Measurements from ENCODE around the gene ZNF516. TPM values are rescaled to one million over a fixed set of nuclear protein-coding genes. Genes with fewer than 3 reads are reported as not detected.

ZNF516 gene
- total and polyA plus RNA-seq, 2 of the 4 experiments (the other 2 are of a cell fraction): 7.9 to 16.9 TPM

- dilution Hi-C loops (cut with HindIII; ENCODE audit: low sequenced_read_pairs, unreplicated experiment): no loop called here
- Histone ChIP-seq H3K36me3 (ENCODE audit: control insufficient read depth, insufficient read depth, low read length) (peaks cover under 1% of the 10 kb centered on the region; the same call in 1 of the 2 replicates), H2AK5ac (ENCODE audit: low read depth, low read length) (no peak overlapping the region), H3K4ac (ENCODE audit: low read depth, low read length) (no peak overlapping the region), H3K79me1 (ENCODE audit: low read depth in 1 of 2, low read length in 2 of 2) (peaks cover 16 to 73% of the 10 kb centered on the region in 2 experiments; a peak in 3 of 4 replicates), H3K27ac (ENCODE audit: insufficient read depth, low read length) (no peak overlapping the region), H3K9ac (ENCODE audit: low read depth, low read length) (no peak overlapping the region), H3K56ac (ENCODE audit: extremely low read depth, insufficient read depth, low read length) (no peak overlapping the region), H3K23ac (ENCODE audit: low read depth, low read length) (peak overlapping the region; percentile 19; the same call in 1 of the 2 replicates), H2BK5ac (ENCODE audit: low read depth, low read length, poor library complexity, severe bottlenecking) (no peak overlapping the region), H2BK15ac (ENCODE audit: low read depth, low read length) (no peak overlapping the region), H3K18ac (ENCODE audit: low read depth, low read length) (no peak overlapping the region), H4K20me1 (ENCODE audit: insufficient read depth, low read length) (peaks cover 72% of the 10 kb centered on the region), H3K27me3 (ENCODE audit: control insufficient read depth, insufficient read depth, low read length) (no peaks in the 10 kb centered on the region), H3K9me3 (ENCODE audit: control insufficient read depth, insufficient read depth, low read length) (no peaks in the 10 kb centered on the region), H3K4me2 (ENCODE audit: low read depth, low read length) (peak overlapping the region; percentile 42; the same call in 1 of the 2 replicates), H4K8ac (ENCODE audit: low read depth in 2 of 2, low read length in 2 of 2) (no peak overlapping the region), H2AK9ac (replicated peaks; ENCODE audit: low read depth, low read length, poor library complexity) (no peak overlapping the region), H2BK20ac (ENCODE audit: low read depth, low read length) (no peak overlapping the region), H4K5ac (ENCODE audit: low read depth, low read length) (no peak overlapping the region), H3K4me1 (ENCODE audit: control insufficient read depth, insufficient read depth, low read length) (peaks cover 18% of the 10 kb centered on the region), H2AFZ (replicated peaks; ENCODE audit: low read length, poor library complexity) (no peak overlapping the region), H3K4me3 (ENCODE audit: insufficient read depth, low read depth, low read length) (no peak overlapping the region), H2BK120ac (ENCODE audit: low read depth, low read length) (no peak overlapping the region), H3K9me1 (ENCODE audit: insufficient read depth, low read length) (peaks cover 13% of the 10 kb centered on the region), H4K91ac (ENCODE audit: insufficient read depth, low read depth, low read length) (no peak overlapping the region), H3K14ac (replicated peaks; ENCODE audit: low read depth, low read length) (no peak overlapping the region)
- WGBS, 2 experiments (ENCODE audit: extremely low coverage in 2 of 2, insufficient read length in 1 of 2): no CpG with 5 or more reads among the region's 4 CpGs
- TF ChIP-seq NFE2L2 (IDR thresholded peaks at IDR 0.05; ENCODE audit: low read depth, low read length): no peak
- no peak for TF ChIP-seq RAD21 (IDR thresholded peaks at IDR 0.05; ENCODE audit: low read length)
- TF ChIP-seq FOS (IDR thresholded peaks at IDR 0.05; ENCODE audit: low read depth, low read length): no peak
- no peak for TF ChIP-seq CHD1 (IDR thresholded peaks at IDR 0.05; ENCODE audit: low read depth, low read length)
- no peak for TF ChIP-seq POLR2A (IDR thresholded peaks at IDR 0.05; ENCODE audit: low read depth, low read length)
- no peak for TF ChIP-seq MXI1 (IDR thresholded peaks at IDR 0.05; ENCODE audit: borderline replicate concordance, low read depth, low read length)
- TF ChIP-seq RCOR1 (IDR thresholded peaks at IDR 0.05; ENCODE audit: insufficient replicate concordance, low read length): no peak
- TF ChIP-seq MAFK (IDR thresholded peaks at IDR 0.05; ENCODE audit: low read depth, low read length): no peak
- no peak for TF ChIP-seq BHLHE40 (IDR thresholded peaks at IDR 0.05; ENCODE audit: low read depth, low read length)
- no peak for TF ChIP-seq CTCF (conservative IDR thresholded peaks at IDR 0.05; ENCODE audit: low read depth, low read length)
- no peak for TF ChIP-seq RFX5 (IDR thresholded peaks at IDR 0.05; ENCODE audit: low read depth, low read length)
- no peak for TF ChIP-seq ELK1 (IDR thresholded peaks at IDR 0.05; ENCODE audit: borderline replicate concordance, low read depth, low read length)
- TF ChIP-seq USF2 (IDR thresholded peaks at IDR 0.05; ENCODE audit: low read depth, low read length): no peak
- TF ChIP-seq CEBPB (IDR thresholded peaks at IDR 0.05; ENCODE audit: low read depth, low read length): no peak
- CTCF ChIA-PET: no interaction called here
- no peak for ATAC-seq (ENCODE audit: low read depth)
- no TSS peak for BruUV-seq (replicated peaks)
- in situ Hi-C loops (cut with MboI; ENCODE audit: low sequenced_read_pairs): no loop called here
- POLR2A ChIA-PET (ENCODE audit: unreplicated experiment): no interaction called here
- DNase-seq: peak; percentile 27
- intact Hi-C loops (cut with micrococcal nuclease): loop anchor here (2.0 kb wide), 1 partner anchor 38 kb away; no protein-coding TSS in a partner anchor
Measured at GRCh38 chr18:76489081-76489480, 6.0 kb downstream of the ZNF516 start.
